GM19438 (cell line): Measurements from ENCODE around the gene KIF26B.
"Not testable (repeated sequence)": the region's sequence is repeated elsewhere in the genome, so short reads cannot be mapped to it uniquely, and the experiment has no call there.

Experiments used
- ATAC-seq: cut with Tn5 transposase; IDR thresholded peaks from one replicate; pipeline ENCODE4 v1.9.1; 2021; ENCODE audit warnings: low read depth; ENCODE audit not compliant: unreplicated experiment

KIF26B gene

GRCh38 chr1:245311887-245312536 is 157.2 kb downstream of the KIF26B start:
- no peak for ATAC-seq

- ATAC-seq: no peak
These were observed 158.8 kb downstream of the KIF26B start for GRCh38 chr1:245313576-245313975.

- ATAC-seq: no peak
These were observed 162.0 kb downstream of the KIF26B start for GRCh38 chr1:245316784-245317183.

- no peak for ATAC-seq
These were observed 162.4 kb downstream of the KIF26B start for GRCh38 chr1:245317217-245317616.

- no peak for ATAC-seq
These were observed 164.3 kb downstream of the KIF26B start for GRCh38 chr1:245319094-245319493.

- ATAC-seq: no peak
These were observed 167.9 kb downstream of the KIF26B start for GRCh38 chr1:245322673-245323072.

GRCh38 chr1:245323765-245324164 is 169.0 kb downstream of the KIF26B start:
- not testable (repeated sequence) for ATAC-seq

- no peak for ATAC-seq
These were observed 171.4 kb downstream of the KIF26B start for GRCh38 chr1:245325922-245326795.

GRCh38 chr1:245327360-245327759 is 172.6 kb downstream of the KIF26B start:
- no peak for ATAC-seq

GRCh38 chr1:245327842-245328241 is 173.1 kb downstream of the KIF26B start:
- ATAC-seq: no peak

- ATAC-seq: no peak
These were observed 176.2 kb downstream of the KIF26B start for GRCh38 chr1:245330951-245331350.

GRCh38 chr1:245332085-245332484 is 177.3 kb downstream of the KIF26B start:
- no peak for ATAC-seq

GRCh38 chr1:245332513-245332912 is 177.7 kb downstream of the KIF26B start:
- ATAC-seq: no peak

- no peak for ATAC-seq
These were observed 179.4 kb downstream of the KIF26B start for GRCh38 chr1:245334235-245334634.

- no peak for ATAC-seq
These were observed 180.2 kb downstream of the KIF26B start for GRCh38 chr1:245334827-245335490.

- not testable (repeated sequence) for ATAC-seq
These were observed 180.9 kb downstream of the KIF26B start for GRCh38 chr1:245335684-245336083.

GRCh38 chr1:245336149-245336983 is 181.6 kb downstream of the KIF26B start:
- no peak for ATAC-seq

- ATAC-seq: not testable (repeated sequence)
These were observed 182.2 kb downstream of the KIF26B start for GRCh38 chr1:245336984-245337355.

GRCh38 chr1:245337829-245338484 is 183.2 kb downstream of the KIF26B start:
- no peak for ATAC-seq

GRCh38 chr1:245338485-245338877 is 183.7 kb downstream of the KIF26B start:
- ATAC-seq: no peak
